ENCODE measurements around the gene SLC24A3. TPM values are rescaled to one million over a fixed set of nuclear protein-coding genes. Genes with fewer than 3 reads are reported as not detected.
A peak's percentile ranks its signal among the peaks of the same experiment; 100 is the strongest.

The SLC24A3 gene
- total and polyA plus RNA-seq, 7 donors, result 0.92 to 20.8 (median 13.5) TPM

DNA sequence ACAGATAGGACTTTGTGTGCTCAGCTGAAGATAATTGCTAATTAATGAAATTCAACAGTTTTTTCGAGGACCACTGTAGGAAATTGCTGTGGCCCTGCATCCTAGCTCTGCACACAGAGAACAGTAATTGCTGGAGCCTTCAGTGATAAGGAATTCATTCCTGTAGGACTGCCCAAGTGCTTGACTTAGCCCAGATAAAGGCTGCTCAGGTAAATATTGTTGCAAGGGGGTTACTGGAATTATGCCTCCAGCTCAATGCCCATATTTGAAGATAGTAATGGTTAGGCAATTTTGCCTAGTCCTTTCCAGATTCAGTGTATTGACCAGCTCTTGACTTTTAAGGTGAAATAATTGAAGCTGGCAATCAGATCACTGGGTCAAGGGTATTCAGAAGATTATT, 122.9 kb downstream of the SLC24A3 start:
- Histone ChIP-seq H3K4me3 (no peak overlapping the region), H3K27ac (no peak overlapping the region), H3K4me1 (peaks cover 0 to 38% (median 23%) of the 10 kb centered on the region in 4 donors), H3K27me3 (no peaks in the 10 kb centered on the region), H3K9me3 (no peaks in the 10 kb centered on the region), H3K36me3 (no peaks in the 10 kb centered on the region)
- DNase-seq, result no peak
- WGBS, 2 donors, result 73 to 77% methylated on average over 1 of the region's 1 CpG
- intact Hi-C loops (cut with DNase I), result no loop called here
- TF ChIP-seq POLR2A (IDR thresholded peaks at IDR 0.05), result no peak
- no peak for TF ChIP-seq EP300 (IDR thresholded peaks at IDR 0.05)
- TF ChIP-seq POLR2AphosphoS5 (IDR thresholded peaks at IDR 0.05), result no peak
- TF ChIP-seq CTCF (IDR thresholded peaks at IDR 0.05), result no peak

- Histone ChIP-seq H3K27ac (no peak overlapping the region), H3K36me3 (no peaks in the 10 kb centered on the region), H3K4me3 (no peak overlapping the region), H3K4me1 (peaks cover 0 to 44% (median 29%) of the 10 kb centered on the region in 4 donors), H3K9me3 (no peaks in the 10 kb centered on the region), H3K27me3 (no peaks in the 10 kb centered on the region)
- intact Hi-C loops (cut with DNase I), result no loop called here
- DNase-seq, result no peak
- TF ChIP-seq EP300 (IDR thresholded peaks at IDR 0.05) (no peak), CTCF (IDR thresholded peaks at IDR 0.05) (no peak), POLR2AphosphoS5 (IDR thresholded peaks at IDR 0.05) (no peak), POLR2A (IDR thresholded peaks at IDR 0.05) (no peak)
- 63 to 78% methylated on average over 2 of the region's 2 CpGs for WGBS, 2 donors
Measured at GRCh38 chr20:19335916-19336315, 123.5 kb downstream of the SLC24A3 start.

DNA sequence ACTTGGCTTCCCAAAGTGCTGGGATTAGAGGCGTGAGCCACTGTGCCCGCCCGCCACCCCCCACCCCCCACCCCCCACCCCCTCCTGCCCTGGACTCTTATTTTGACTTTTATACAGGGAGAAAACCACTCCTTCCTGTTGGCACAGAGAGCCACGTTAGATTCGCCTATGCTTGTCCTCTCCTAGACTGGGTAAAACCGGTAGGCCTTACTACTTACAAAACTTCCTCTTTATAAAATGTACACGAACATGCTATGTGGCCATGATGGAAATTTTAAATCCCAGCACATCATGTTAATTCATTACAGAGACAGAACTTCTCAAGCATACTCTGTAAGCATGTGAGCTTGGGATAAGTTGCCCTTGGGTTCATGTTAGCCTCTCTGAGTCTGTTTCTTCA, 124.2 kb downstream of the SLC24A3 start:
- DNase-seq, result no peak
- Histone ChIP-seq H3K27ac (no peak overlapping the region), H3K4me1 (peaks cover 0 to 51% (median 36%) of the 10 kb centered on the region in 4 donors), H3K9me3 (no peaks in the 10 kb centered on the region), H3K4me3 (no peak overlapping the region), H3K27me3 (no peaks in the 10 kb centered on the region), H3K36me3 (no peaks in the 10 kb centered on the region)
- no peak for TF ChIP-seq CTCF (IDR thresholded peaks at IDR 0.05)
- TF ChIP-seq POLR2AphosphoS5 (IDR thresholded peaks at IDR 0.05), result no peak
- no peak for TF ChIP-seq POLR2A (IDR thresholded peaks at IDR 0.05)
- TF ChIP-seq EP300 (IDR thresholded peaks at IDR 0.05), result no peak
- intact Hi-C loops (cut with DNase I), result no loop called here
- WGBS, 2 donors, result 43 to 47% methylated on average over 7 of the region's 7 CpGs

- TF ChIP-seq POLR2A (IDR thresholded peaks at IDR 0.05), result no peak
- TF ChIP-seq POLR2AphosphoS5 (IDR thresholded peaks at IDR 0.05), result peak in 3 of 4 donors; percentile 32 to 71 (median 56)
- no peak for TF ChIP-seq CTCF (IDR thresholded peaks at IDR 0.05)
- peak overlapping the region in 3 of 4 donors; percentile 23 to 50 (median 27) for H3K27ac ChIP-seq
- no peak overlapping the region for H3K4me3 ChIP-seq
- 80 to 83% methylated on average over 3 of the region's 3 CpGs for WGBS, 2 donors
- H3K27me3 ChIP-seq, result no peaks in the 10 kb centered on the region
- H3K9me3 ChIP-seq, result no peaks in the 10 kb centered on the region
- DNase-seq, result no peak
- H3K36me3 ChIP-seq, result no peaks in the 10 kb centered on the region
- H3K4me1 ChIP-seq, result peaks cover 0 to 48% (median 40%) of the 10 kb centered on the region in 4 donors
- intact Hi-C loops (cut with DNase I), result no loop called here
Measured at GRCh38 chr20:19338380-19338779, 125.9 kb downstream of the SLC24A3 start.

DNA sequence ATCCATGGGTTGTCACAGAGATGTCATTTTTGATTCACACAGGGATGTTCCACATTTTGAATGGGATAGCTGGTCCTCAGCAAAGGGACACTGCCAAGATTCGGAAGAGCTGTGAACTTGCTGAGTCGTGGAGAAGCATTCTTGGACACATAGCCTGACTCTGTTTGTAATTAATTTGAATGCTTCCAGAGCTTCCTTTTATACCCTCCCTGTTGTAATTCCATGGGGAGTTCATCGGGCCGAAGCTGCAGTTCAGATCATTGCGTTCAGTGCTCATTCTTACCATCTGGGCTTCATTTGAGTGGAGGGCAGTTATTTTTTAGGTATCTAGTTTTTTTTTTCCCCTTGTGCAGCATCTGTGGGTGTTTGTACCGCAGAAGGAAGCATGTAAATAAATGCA, 126.5 kb downstream of the SLC24A3 start:
- no peak overlapping the region for H3K4me3 ChIP-seq
- TF ChIP-seq POLR2AphosphoS5 (IDR thresholded peaks at IDR 0.05), result peak in 1 of 4 donors; percentile 7
- TF ChIP-seq CTCF (IDR thresholded peaks at IDR 0.05), result no peak
- DNase-seq, result no peak
- no peaks in the 10 kb centered on the region for H3K9me3 ChIP-seq
- no peaks in the 10 kb centered on the region for H3K36me3 ChIP-seq
- 79 to 88% methylated on average over 6 of the region's 6 CpGs for WGBS, 2 donors
- intact Hi-C loops (cut with DNase I), result no loop called here
- H3K27ac ChIP-seq, result peak overlapping the region in 1 of 4 donors; percentile 50
- H3K4me1 ChIP-seq, result peaks cover 0 to 48% (median 40%) of the 10 kb centered on the region in 4 donors
- no peaks in the 10 kb centered on the region for H3K27me3 ChIP-seq

Data from sigmoid colon (tissue), 7 donors.